GM18526 (cell line): ENCODE measurements around the gene ANP32B.

ENCODE experiments used
- POLR2A ChIP-seq: IDR thresholded peaks from 3 replicates; pipeline ENCODE4 v1.6.1; 2011; ENCODE audit not compliant: insufficient read length; ENCODE audit errors: extremely low read depth

ANP32B gene

DNA sequence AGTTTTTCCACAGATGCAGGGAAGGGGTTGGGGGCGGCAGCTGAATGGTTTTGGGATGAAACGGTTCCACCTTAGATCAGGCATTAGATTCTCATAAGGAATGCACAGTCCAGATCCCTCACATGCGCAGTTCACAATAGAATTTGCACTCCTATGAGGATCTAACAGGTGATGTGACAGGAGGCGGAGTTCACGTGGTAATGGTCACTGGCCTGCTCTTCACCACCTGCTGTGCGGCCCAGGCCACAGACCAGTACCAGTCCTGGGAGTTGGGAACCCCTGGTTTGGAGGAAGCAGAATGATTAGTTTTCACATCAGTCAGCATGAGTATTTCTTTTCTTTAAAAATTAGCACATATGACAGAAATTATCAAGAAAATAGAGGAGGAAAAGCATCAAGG lies 26.3 kb downstream of the ANP32B start:
- no peak for TF ChIP-seq POLR2A

GRCh38 chr9:98009936-98010335 lies 26.8 kb downstream of the ANP32B start:
- TF ChIP-seq POLR2A, result no peak

DNA sequence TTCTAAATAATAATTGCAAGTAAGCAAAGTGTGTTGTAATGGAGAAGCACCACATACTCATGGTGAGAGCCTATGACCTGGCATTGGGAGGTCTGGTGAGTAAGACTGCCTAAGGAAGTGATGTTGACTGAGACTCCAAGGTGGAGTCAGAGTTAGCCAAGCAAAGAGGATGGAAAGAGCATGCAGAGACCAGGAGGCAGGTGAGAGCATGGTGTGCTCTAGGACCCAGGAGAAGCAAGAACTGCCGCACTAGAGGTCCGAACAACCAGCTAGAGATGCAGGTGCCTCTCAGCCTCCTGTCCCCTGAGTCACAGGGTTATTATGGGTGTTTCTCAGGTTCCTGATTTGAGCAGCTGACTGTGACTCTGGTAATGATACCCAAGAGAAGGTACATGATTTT lies 27.3 kb downstream of the ANP32B start:
- no peak for TF ChIP-seq POLR2A

GRCh38 chr9:98011122-98011521 lies 28.0 kb downstream of the ANP32B start:
- TF ChIP-seq POLR2A, result no peak

- no peak for TF ChIP-seq POLR2A
Observed at GRCh38 chr9:98016137-98016680, 33.1 kb downstream of the ANP32B start.

GRCh38 chr9:98017306-98017705 lies 34.2 kb downstream of the ANP32B start:
- TF ChIP-seq POLR2A, result no peak

GRCh38 chr9:98018347-98018746 lies 35.2 kb downstream of the ANP32B start:
- no peak for TF ChIP-seq POLR2A

GRCh38 chr9:98019098-98019497 lies 36.0 kb downstream of the ANP32B start:
- no peak for TF ChIP-seq POLR2A

GRCh38 chr9:98020476-98021145 lies 37.5 kb downstream of the ANP32B start:
- no peak for TF ChIP-seq POLR2A

- no peak for TF ChIP-seq POLR2A
Observed at GRCh38 chr9:98021306-98022040, 38.3 kb downstream of the ANP32B start.

GRCh38 chr9:98022447-98022846 lies 39.3 kb downstream of the ANP32B start:
- no peak for TF ChIP-seq POLR2A

DNA sequence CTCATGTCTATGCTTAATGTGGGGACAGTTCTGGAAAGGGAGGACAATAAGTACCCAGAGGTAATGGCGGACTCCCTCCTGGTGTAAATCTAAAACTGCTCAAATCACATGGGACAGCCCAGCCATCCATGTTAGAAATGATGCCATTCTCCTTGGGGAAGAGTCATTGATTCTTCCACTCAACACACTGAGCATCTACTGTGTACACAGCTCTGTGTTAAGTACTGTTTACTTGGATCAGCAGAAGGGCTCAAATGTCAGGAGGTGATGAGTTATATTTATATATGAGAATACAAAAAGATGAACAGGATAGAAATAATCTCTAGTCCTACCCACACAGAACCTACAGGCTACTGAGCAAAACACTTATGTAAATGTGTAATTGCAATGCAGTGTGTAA lies 41.6 kb downstream of the ANP32B start:
- TF ChIP-seq POLR2A, result no peak

GRCh38 chr9:98031169-98031568 lies 48.0 kb downstream of the ANP32B start:
- TF ChIP-seq POLR2A, result no peak

DNA sequence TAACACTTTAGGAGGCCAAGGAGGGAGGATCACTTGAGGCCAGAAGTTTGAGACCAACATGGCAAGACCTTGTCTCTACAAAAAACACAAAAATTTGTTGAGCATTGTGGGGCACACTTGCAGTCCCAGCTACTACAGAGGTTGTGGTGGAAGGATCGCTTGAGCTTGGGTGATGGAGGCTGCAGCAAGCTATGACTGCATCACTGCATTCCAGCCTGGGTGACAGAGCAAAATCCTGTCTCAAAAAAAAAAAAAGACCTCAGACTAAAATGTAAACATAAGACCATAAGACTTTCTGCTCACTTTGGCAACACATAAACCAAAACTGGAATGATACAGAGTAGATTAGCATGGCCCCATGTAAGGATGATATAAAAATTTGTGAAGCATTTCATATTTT lies 48.8 kb downstream of the ANP32B start:
- TF ChIP-seq POLR2A, result no peak

GRCh38 chr9:98034593-98035546 lies 51.7 kb downstream of the ANP32B start:
- no peak for TF ChIP-seq POLR2A

- no peak for TF ChIP-seq POLR2A
Observed at GRCh38 chr9:98037357-98037756, 54.2 kb downstream of the ANP32B start.

GRCh38 chr9:98038958-98039357 lies 55.8 kb downstream of the ANP32B start:
- no peak for TF ChIP-seq POLR2A
